RCC 7860 (cell line): Measurements from ENCODE around the gene ARL3.
"Not testable (repeated sequence)": the region's sequence is repeated elsewhere in the genome, so short reads cannot be mapped to it uniquely, and the experiment has no call there.

Source experiments
- DNase-seq: peaks from one replicate; pipeline ENCODE4 v3.0.0-alpha.2; 2015; ENCODE audit warnings: low spot score
- FAIRE-seq: peaks from 2 replicates; lab custom pipeline; 2012; peaks lifted over from hg19 to GRCh38; lab: Jason Lieb, UNC

The ARL3 gene

DNA sequence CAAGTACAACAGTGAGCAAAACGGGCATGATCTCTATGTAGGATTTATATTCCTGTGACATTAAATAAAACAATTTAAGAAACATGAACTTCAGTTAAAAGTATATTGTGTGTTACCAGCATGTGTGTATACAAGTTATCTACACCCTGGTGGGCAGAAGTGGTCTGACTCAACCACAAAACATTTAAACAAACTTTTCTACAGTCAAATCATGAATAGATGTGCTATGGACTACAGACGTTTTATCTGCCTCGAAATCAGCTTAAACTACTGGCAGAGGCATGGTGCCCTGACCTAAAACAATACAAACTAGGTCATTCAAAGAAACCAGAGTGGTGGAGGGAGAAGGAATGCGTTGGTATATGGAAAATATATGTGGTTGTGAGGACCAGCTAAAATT, 3.6 kb downstream of the ARL3 start:
- peak; percentile 44 for FAIRE-seq
- DNase-seq: peak; percentile 53

DNA sequence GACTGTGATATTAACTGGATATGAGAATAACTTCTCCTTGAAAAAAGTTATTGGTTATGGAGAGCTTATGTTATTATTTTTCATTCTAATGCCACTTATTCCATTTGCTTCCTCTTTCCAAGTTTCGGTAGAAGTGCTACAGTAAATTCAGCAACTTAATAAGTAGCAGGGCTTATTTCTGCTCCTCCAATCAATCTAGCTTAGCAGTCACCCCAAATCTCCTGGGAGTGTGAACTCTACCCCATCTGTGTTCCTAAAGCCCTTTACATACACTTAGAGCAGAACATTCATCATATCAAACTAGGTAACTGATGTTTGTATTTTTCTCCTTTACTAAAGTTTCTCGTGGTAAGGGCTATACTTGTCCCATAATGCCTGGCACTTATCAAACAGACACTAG, 8.7 kb downstream of the ARL3 start:
- DNase-seq (no peak), FAIRE-seq (no peak)

DNA sequence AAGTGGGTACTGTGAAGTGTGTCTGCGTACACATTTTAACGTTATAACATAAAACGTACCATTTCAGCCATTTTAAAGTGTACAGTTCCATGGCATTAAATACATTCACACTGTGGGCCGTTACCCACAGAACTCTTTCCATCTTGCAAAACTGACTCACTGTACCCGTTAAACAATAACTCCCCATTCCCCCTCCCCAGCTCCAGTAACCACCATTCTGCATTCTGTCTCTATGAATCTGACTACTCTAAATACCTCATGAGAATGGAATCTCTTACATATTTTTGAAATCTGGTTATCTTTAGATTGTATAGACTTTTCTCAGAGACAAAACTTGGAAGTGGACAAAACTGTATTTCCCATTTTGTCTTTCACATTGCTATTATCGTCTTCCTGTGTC, 9.3 kb downstream of the ARL3 start:
- FAIRE-seq: peak; percentile 96
- peak; percentile 85 for DNase-seq

DNA sequence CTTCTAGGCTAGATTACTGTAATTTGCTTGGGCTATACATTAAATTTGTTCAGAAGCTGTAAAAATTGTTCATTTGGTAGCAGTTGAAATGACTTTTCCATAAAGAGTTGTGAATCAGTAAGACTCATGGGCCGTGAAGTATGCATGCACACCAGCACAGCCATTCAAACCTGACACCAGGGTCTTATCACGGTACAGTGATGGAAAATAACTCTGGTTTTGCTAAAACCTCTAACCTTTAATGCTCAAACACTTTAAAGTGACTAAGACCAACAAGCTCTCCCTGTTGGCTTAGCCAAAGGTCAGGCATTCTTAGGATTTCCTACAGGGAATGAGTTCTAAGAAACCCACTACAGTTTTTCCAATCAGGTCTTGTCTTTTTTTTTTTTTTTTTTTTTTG, 11.5 kb downstream of the ARL3 start:
- DNase-seq (peak; percentile 55), FAIRE-seq (peak; percentile 86)

DNA sequence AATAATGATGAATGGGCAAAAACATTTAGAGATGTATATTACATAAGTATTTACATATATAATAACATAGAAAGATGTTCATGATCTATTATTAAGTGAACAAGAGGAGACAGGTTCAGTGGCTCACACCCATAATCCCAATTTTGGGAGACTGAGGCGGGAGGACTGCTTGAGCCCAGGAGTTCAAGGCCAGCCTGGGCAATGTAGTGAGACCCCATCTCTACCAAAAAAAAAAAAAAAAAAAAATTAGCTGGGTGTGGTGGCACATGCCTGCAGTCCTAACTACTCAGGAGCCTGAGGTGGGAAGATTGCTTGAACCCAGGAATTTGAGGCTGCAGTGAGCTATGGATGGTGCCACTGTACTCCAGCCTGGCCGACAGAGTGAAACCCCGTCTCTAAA, 12.4 kb downstream of the ARL3 start:
- no peak for DNase-seq
- FAIRE-seq: no peak

DNA sequence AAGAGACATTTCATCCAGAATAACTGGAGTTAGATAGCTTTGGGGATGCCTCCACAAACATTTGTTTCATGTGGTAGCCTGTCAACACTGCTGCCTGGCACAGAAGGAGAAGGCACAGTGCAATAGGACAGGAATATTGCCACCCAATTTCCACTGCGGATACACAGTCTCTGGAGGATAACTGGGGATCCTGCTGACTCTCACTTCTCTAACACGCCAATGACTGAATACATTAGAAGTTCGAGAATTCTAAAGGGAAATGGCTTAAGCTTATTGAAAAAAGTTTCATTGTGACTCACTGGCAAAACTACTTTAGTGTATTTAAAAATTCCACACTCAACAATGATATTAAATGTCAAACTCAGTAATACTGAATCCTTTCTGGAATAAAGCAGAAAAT, 12.9 kb downstream of the ARL3 start:
- DNase-seq (no peak), FAIRE-seq (no peak)

DNA sequence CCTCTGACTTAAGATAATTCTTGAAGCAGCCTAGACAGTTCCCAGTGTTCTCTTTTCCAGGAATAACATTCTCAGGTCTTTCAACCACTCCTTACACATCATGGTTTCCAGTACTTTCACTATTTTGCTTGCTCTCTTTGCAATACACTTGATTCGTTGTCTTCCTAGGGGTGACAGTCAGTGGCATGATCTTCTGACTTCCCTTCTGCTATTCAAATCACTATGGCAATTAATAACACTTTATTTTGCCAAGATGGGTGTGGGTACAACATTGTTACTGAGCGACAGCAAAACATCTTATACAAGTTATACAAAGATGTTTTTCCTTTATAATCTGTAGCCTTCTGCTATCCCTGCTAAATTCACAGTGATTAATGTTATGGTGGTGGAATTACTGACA, 15.3 kb downstream of the ARL3 start:
- FAIRE-seq (no peak), DNase-seq (no peak)

DNA sequence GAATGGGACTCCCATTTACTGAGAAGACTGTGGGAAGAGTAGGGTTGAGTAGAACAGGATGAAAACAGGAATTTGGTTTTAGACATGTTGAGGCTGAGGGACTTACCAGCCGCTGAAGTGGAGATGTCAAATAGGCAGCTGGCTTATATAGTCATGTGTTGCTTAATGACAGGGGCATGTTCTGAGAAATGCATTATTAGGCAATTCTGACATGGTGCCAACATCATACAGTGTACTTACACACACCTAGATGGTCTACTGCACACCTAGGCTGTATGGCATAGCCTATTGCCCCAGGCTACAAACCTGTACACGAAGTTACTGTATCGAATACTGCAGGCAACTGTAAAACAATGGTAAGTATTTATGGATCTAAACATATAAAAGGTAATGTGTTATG, 17.5 kb downstream of the ARL3 start:
- DNase-seq (no peak), FAIRE-seq (no peak)

DNA sequence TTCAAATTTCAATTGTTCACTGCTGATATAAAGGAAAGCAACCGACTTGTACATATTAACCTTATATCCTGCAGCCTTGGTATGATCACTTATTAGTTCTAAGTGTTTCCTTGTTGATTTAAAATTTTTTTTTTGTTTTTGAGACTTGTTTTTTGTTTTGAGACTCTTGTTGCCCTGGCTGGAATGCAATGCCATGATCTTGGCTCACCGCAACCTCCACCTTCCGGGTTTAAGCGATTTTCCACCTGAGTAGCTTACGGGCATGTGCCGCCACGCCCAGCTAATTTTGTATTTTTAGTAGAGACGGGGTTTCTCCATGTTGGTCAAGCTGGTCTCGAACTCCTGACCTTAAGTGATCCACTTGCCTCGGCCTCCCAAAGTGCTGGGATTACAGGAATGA, 18.8 kb downstream of the ARL3 start:
- FAIRE-seq, DNase-seq: not testable (repeated sequence)

DNA sequence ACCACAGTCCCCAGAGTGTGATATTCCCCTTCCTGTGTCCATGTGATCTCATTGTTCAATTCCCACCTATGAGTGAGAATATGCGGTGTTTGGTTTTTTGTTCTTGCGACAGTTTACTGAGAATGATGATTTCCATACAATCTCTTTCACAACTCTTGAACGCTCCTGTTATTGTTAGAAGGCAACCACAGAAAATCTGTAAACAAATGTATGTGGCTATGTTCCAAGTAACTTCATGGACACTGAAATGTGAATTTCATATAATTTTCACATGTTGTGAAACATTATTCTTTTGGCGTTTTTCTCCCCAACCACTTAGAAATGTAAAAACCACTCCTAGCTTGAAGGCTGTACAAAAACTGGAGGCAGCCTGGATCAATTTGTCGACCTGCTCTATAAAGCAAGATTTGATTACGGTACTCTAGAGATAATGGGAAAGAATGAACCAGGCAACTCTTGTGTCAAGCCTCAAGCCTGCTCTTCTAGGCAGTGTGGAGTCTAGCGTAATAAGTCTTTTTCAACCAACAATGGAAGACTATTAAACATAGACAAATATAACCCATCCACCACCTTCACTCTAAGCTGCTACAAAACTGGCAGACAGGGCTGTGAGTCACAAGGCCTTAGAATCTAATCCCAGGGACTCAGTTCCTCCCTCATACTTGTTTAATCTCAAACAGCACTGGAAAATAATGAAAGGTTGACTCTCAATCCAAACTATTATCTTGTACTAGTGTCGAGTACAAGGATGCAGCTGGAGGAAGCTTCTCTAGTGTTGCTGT, 22.7 kb downstream of the ARL3 start:
- DNase-seq (no peak), FAIRE-seq (no peak)

DNA sequence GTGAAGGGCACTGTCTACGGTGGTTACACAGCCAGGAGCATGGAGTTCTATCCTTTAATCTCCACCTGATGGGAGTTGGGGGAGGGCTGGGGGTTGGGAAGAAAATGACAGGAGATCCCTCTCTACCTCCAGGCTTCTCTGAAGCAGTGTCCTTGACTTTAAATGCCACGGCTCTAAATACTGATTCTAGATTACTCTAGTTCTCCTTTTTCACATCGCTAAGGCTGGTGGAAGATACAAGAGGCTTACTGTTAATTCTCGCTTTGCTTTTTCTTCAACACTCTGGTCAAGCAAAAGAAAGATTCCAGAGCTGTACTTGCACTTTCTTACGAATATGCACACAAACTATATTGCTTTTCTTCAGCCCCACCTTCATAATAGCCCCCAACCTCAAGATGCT, 30.5 kb downstream of the ARL3 start:
- FAIRE-seq: no peak
- no peak for DNase-seq

DNA sequence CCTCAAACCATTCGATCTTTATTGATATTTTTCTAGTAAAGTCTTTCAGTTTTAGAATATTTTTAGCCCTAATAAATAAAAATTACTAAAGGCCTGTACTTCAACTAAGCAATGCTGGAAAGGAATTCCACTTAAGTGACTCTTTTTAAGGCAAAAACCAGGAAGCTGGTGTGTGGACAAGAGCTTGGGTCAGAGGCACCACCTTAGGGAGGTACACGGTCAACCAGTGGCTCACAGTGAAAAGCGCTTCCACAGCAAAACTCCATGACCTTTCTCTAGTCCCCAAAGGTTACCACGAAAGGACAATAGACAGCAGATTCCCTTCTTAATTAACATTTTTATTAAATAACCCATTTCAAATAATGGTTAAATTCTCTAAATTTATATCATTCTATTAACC, 31.2 kb downstream of the ARL3 start:
- FAIRE-seq (no peak), DNase-seq (no peak)

DNA sequence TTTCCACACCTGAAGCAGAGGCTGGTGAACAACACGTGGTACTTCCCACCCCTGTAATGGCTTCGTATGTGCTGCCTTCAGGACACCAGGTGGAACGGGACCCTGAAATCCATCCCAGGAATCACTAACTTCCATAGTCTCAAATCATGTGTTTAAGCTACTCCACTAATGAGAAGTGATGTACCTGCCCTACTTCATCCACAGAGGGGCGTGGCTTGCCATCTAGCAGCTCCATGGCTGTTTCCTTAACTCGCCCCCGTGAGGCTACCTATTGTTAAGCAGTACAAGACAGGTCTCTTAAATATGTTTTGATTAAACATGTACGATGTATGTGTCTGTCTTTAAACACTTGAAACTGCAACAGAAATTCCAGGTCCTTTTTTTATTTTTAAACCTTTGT, 31.8 kb downstream of the ARL3 start:
- DNase-seq (no peak), FAIRE-seq (no peak)

DNA sequence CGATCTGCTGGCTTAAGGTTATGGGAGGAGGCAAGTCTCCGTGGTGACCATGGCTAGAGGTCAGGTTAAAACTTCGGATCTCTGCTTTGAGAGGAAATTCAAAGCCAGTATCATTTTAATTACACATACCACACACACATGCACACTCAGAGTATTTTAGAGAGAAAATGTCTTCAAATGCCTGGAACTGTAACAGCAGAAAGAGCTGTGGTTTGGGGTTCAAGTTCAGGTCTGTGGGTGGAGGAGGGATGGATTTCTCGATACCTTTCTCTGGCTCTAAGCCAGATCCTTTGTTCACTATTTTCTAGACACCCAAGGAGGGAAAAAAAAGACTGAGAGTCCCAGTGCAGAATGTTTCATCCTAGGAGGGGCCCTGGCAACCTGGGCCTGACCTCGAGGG, 32.5 kb downstream of the ARL3 start:
- FAIRE-seq: no peak

DNA sequence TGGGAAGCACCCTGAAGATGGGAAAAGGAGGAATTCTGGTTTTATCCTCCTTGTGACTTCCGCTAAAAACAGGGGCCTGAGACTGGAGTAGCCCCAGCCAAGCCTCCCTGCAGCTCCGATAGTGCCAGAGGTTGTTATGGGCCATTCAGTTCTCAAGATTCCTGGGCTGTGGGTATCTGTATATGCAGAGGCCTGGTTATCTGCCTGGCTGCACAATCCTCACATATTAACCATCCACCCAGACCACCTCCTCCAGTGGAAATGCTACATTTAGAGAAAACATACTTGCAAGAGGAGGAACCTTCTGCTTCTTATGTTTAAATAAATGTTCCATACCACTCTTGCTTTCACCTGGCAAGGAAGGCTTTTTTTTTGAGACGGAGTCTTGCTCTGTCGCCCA, 34.6 kb downstream of the ARL3 start:
- peak; percentile 56 for FAIRE-seq

More for the DNA sequence above, 32.5 kb downstream of the ARL3 start:
- DNase-seq: no peak

DNA sequence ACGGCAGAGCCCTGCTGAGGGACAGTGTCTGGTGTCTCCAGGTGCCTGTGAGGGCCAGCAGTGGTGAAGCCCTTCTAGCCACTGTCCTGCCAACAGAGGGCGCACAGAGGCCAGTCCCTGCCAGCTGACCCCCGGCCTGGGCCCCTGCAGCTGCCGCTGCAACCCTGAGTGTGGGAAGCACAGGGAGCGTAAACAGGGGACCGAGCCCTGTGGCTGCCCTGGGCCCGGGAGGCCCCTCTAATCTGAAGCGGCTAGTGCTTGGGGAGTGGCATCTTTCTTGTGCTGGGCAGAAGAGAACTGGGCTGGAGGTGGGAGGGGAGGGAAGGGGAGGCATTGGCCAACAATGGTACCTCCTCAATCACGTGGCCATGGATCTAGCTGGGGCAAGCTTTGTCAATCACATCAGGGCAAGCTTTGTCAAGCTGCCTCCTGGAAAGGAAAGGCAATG, 35.3 kb downstream of the ARL3 start:
- FAIRE-seq: no peak

More for the DNA sequence above, 34.6 kb downstream of the ARL3 start:
- DNase-seq: no peak

DNA sequence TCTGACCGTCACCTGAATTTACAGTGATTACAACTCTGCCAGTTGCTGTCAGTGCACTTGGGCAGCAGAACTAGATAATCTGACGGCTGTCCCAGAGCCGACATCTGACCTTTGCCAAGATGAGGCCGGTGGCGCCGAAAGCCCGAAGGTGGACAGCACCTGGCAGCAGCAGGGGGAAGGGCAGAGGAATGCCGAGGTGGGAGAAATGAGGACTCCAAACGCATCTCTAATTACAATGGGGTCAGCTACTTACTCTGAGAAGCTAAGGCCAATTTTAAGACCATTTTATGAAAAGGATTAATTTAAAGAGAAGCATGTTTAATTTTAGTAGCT, 36.2 kb downstream of the ARL3 start:
- FAIRE-seq: no peak
- no peak for DNase-seq

More for the DNA sequence above, 35.3 kb downstream of the ARL3 start:
- DNase-seq: peak; percentile 32

DNA sequence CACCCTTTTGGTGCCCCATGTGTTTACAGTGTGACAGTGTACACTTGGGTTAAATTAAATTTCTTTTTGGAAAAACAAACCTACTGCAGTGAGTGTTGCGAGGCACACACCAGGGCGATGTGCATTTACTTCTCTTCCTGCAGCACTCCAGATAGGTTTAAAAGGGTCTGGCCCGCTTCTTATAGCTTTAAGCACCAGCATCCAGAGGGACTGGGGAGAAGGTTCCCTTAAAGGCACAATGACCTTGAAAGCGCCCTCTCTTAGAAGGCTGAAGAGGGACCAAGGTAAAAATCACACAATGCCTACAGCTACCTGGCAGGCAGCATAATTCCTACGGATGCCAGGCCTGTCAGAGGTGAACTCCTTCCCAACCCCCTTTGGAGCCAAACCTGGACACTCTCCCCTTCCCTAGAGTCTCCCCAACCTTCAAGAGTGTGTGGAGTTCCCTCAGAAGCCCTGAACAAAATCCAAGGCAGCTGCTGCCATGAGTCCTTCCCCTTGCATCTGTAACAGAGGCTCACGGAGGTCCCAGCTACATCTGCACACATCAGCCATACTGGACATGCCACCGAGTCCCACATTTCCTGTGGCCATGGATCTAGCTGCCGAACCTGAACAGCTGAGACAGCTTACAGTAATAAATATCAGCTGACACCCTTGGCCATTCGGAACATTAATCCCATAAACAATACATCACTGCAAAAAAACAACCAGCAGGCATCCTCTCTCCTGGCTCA, 36.7 kb downstream of the ARL3 start:
- DNase-seq (no peak), FAIRE-seq (no peak)

DNA sequence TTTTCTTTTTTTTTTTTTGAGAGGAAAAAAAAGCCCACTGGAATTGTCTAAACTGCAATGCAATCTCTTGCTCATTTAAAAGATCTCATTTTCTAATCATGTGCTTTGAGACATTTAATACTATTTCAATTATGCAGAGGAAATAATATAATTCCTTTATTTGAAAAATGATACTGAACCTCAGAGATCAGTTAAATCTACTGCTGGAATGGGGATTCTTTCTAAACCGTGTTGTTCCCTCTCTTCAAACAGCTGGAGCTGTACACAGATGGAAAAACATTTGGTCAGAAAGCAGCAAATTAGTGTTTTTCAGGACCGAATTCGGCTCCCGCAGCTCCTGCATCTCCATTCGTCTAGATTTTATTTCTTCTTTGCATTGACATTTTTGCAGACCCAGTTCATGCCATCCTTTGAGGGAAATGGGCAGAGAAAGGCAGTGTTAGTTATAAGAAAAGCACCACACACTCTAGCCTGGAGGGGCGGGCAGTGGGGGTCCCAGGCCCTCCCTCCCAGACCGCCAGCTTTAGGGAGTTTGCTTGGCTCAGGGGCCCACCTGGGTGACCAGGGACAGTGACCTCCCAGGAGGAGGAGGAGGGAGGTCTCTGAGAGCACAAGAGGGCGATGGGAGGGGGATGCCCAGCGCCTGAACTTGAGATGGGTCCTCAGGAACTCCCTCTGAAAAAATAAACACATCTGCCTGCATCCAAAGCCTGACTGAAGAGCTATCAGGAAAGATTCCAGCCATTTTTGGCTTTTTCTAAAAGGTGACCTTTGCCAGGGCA, 37.5 kb downstream of the ARL3 start:
- FAIRE-seq: no peak

DNA sequence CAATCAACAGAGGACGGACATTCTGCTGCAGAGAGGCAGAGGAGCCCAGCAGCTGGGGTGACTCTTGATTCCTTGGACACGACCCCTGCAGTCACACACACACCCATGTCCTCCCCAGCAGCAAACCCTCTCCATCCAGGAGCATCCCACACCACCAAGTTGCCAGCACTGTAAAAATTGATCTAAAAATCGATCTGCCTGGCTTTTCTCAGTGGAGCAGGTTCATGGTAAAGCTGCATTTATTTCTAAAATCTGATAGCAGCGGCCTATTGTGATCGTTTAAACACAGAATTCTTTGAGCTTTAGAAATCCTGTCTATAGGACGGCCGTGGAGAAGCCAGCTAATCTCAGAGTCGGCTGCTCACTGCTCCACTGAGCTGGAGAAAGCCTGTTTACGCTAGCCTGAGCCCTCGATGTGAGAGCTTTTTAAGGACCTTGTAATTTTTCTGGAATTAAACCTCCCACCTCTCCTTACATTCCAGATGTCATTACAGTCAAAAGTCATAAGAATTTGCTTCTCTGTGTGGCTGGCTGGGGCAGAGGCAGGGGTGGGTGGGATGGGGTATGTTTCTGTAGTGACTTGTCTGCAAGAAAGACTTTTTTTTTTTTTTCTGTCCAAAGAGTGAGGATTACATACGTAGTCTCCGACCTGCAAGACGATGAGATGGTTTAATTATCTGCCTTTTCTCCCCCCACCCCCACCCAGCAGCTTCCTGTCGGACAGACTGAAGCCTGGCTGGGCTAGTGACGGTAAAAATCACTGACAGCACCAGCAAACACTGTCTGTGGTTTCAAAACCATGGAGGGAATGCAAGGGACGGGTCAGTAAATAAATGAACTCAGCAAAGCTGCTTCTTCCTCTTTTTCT, 38.3 kb downstream of the ARL3 start:
- FAIRE-seq: peak; percentile 92
- DNase-seq: peak; percentile 88

More for the DNA sequence above, 37.5 kb downstream of the ARL3 start:
- no peak for DNase-seq
